HCT116 (cell line): ENCODE measurements around the gene SF3B4. TPM values are rescaled to one million over a fixed set of nuclear protein-coding genes. Genes with fewer than 3 reads are reported as not detected.

Experiments
- ATAC-seq: fragments of 200-7000 bp; cut with Tn5 transposase; 2 replicates; pipeline ENCODE4 v1.9.1; 2020; ENCODE audit warnings: mild to moderate bottlenecking, moderate library complexity
- BruUV-seq: library from RNA; stranded (reverse); fragments of 400-500 nt; replicated peaks from 2 replicates; lab custom pipeline; 2021; lab: Mats Ljungman, UMichigan
- CTCF ChIA-PET: fragments of 300-600 bp; sonication (Branson Sonifier 250); formaldehyde crosslinking; loops from one replicate; lab custom pipeline; 2021; ENCODE audit warnings: antibody characterized with exemption; lab: Charles Lee
- POLR2A ChIA-PET: fragments of 300-600, 350-600 bp; sonication (Branson Sonifier 250); formaldehyde crosslinking; loops from one replicate; lab custom pipeline; 2021; ENCODE audit warnings: antibody characterized with exemption; lab: Charles Lee
- RAD21 ChIA-PET, 2 experiments: fragments of 300-600 bp; sonication (Branson Sonifier 250); formaldehyde crosslinking; loops; one replicate each; lab custom pipeline; 2023; ENCODE audit warnings: low total read pairs in 2 of 2; ENCODE audit not compliant: uncharacterized antibody in 2 of 2, unreplicated experiment in 2 of 2, low non-redundant PET in 1 of 2; lab: Charles Lee
- DNase-seq: peaks from one replicate; pipeline ENCODE4 v3.0.0-alpha.2; 2010; ENCODE audit warnings: low read depth, low spot score
- H2AFZ ChIP-seq: fragments of 200-600 bp; shearing (Covaris generic), sonication (generic); 2 replicates; pipeline ENCODE4 v1.6.1; 2017; ENCODE audit warnings: low read depth, mixed run types, mixed read lengths, antibody characterized with exemption, low read length; ENCODE audit not compliant: poor library complexity, severe bottlenecking
- H3K27ac ChIP-seq: 2 replicates; pipeline ENCODE4 v1.5.1; 2012; ENCODE audit warnings: low read depth, low read length
- H3K27me3 ChIP-seq: fragments of 200-600 bp; sonication (generic); 2 replicates; pipeline ENCODE4 v1.6.1; 2016; ENCODE audit warnings: mixed run types, low read length, mixed read lengths; ENCODE audit not compliant: insufficient read depth
- H3K36me3 ChIP-seq, 2 experiments: fragments of 200-500 bp in 1 of 2; fragments of 200-600 bp in 1 of 2; sonication (Bioruptor generic) in 1 of 2; sonication (generic) in 1 of 2; 2 replicates each; pipeline versions ENCODE4 v1.5.1 to v1.6.1; 2014 to 2016; ENCODE audit warnings: low read length in 2 of 2, inconsistent platforms in 1 of 2, mixed read lengths in 1 of 2, mixed run types in 1 of 2; ENCODE audit not compliant: insufficient read depth in 2 of 2, control insufficient read depth in 1 of 2
- H3K4me1 ChIP-seq, 2 experiments: fragments of 200-600 bp in 1 of 2; sonication (generic) in 1 of 2; 2 replicates each; pipeline versions ENCODE4 v1.5.1 to v1.6.1; 2012 to 2017; ENCODE audit warnings: low read length in 2 of 2, inconsistent platforms in 1 of 2, mild to moderate bottlenecking in 1 of 2, mixed read lengths in 1 of 2, mixed run types in 1 of 2, moderate library complexity in 1 of 2; ENCODE audit not compliant: insufficient read depth in 2 of 2, control insufficient read depth in 1 of 2
- H3K4me2 ChIP-seq: fragments of 200-600 bp; sonication (generic); 2 replicates; pipeline ENCODE4 v1.6.1; 2017; ENCODE audit warnings: mixed run types, low read length, mixed read lengths
- H3K4me3 ChIP-seq, 2 experiments: fragments of 200-600 bp in 1 of 2; sonication (generic) in 1 of 2; replicated peaks in 1 of 2; 2 replicates each; pipeline ENCODE4 v1.5.1; 2011 to 2016; ENCODE audit warnings: low read length in 2 of 2, control low read depth in 1 of 2, low read depth in 1 of 2, mild to moderate bottlenecking in 1 of 2, mixed read lengths in 1 of 2, mixed run types in 1 of 2
- H3K79me2 ChIP-seq: fragments of 200-600 bp; sonication (generic); 2 replicates; pipeline ENCODE4 v1.6.1; 2017; ENCODE audit warnings: mild to moderate bottlenecking, mixed run types, low read length, moderate library complexity, mixed read lengths; ENCODE audit not compliant: insufficient read depth
- H3K9ac ChIP-seq: fragments of 200-600 bp; sonication (generic); 2 replicates; pipeline ENCODE4 v1.6.1; 2016; ENCODE audit warnings: low read length, mixed read lengths
- H3K9me2 ChIP-seq: fragments of 200-600 bp; sonication (generic), shearing (Covaris generic); 2 replicates; pipeline ENCODE4 v1.6.1; 2017; ENCODE audit warnings: mixed run types, mild to moderate bottlenecking, moderate library complexity; ENCODE audit not compliant: insufficient read depth
- H3K9me3 ChIP-seq, 2 experiments: fragments of 200-500 bp in 1 of 2; fragments of 200-600 bp in 1 of 2; sonication (Bioruptor generic) in 1 of 2; sonication (generic) in 1 of 2; 2 replicates each; pipeline ENCODE4 v1.6.1; 2014 to 2017; ENCODE audit warnings: low read length in 2 of 2, mixed read lengths in 2 of 2, inconsistent platforms in 1 of 2, low read depth in 1 of 2, mild to moderate bottlenecking in 1 of 2, mixed run types in 1 of 2, moderate library complexity in 1 of 2; ENCODE audit not compliant: control insufficient read depth in 1 of 2, insufficient read depth in 1 of 2
- H4K20me1 ChIP-seq: fragments of 200-600 bp; sonication (generic), shearing (Covaris generic); 2 replicates; pipeline ENCODE4 v1.6.1; 2017; ENCODE audit warnings: mixed run types, mild to moderate bottlenecking, moderate library complexity; ENCODE audit not compliant: insufficient read depth
- ATF3 ChIP-seq: IDR thresholded peaks from 2 replicates; pipeline ENCODE4 v1.6.1; 2012
- ELF1 ChIP-seq: IDR thresholded peaks from 2 replicates; pipeline ENCODE4 v1.6.1; 2012; ENCODE audit warnings: low read depth, borderline replicate concordance
- FOSL1 ChIP-seq: IDR thresholded peaks from 2 replicates; pipeline ENCODE4 v1.6.1; 2012; ENCODE audit warnings: low read depth
- JUND ChIP-seq: IDR thresholded peaks from 2 replicates; pipeline ENCODE4 v1.6.1; 2012
- MAX ChIP-seq: IDR thresholded peaks from 2 replicates; pipeline ENCODE4 v1.6.1; 2012
- POLR2A ChIP-seq: IDR thresholded peaks from 2 replicates; pipeline ENCODE4 v1.7.0; 2011; ENCODE audit warnings: borderline replicate concordance; ENCODE audit not compliant: insufficient read depth, insufficient read length; ENCODE audit errors: extremely low read depth
- POLR2AphosphoS5 ChIP-seq: IDR thresholded peaks from 2 replicates; pipeline ENCODE4 v1.6.1; 2011; ENCODE audit warnings: mild to moderate bottlenecking, low read depth, low read length, moderate library complexity
- SP1 ChIP-seq: IDR thresholded peaks from 2 replicates; pipeline ENCODE4 v1.6.1; 2012; ENCODE audit warnings: low read depth
- ZNF274 ChIP-seq: fragments of 200-500 bp; sonication (Bioruptor generic); IDR thresholded peaks from 2 replicates; pipeline ENCODE4 v1.6.1; 2014; ENCODE audit warnings: mild to moderate bottlenecking, low read depth, low read length, inconsistent platforms
- intact Hi-C: fragments of 100-400 bp; cut with micrococcal nuclease; formaldehyde crosslinking; loops from 2 replicates; pipeline ENCODE4 v1.10.0; 2022
- total RNA-seq: library from RNA; stranded (reverse); gene quantifications from one replicate; pipeline ENCODE4 v1.2.1, GENCODE V29; 2021; ENCODE audit not compliant: unreplicated experiment
- TF ChIP-seq, protein P1 (sequence below), 3 experiments: fragments of 200-600 bp in 1 of 3; sonication (generic) in 1 of 3; IDR thresholded peaks in 2 of 3; conservative IDR thresholded peaks in 1 of 3; 2 replicates each; pipeline ENCODE4 v1.5.1; 2012 to 2017; ENCODE audit warnings: low read depth in 2 of 3, low read length in 2 of 3, antibody characterized with exemption in 1 of 3, borderline replicate concordance in 1 of 3, control low read depth in 1 of 3, mild to moderate bottlenecking in 1 of 3, mixed read lengths in 1 of 3, mixed run types in 1 of 3, moderate library complexity in 1 of 3; ENCODE audit not compliant: insufficient read depth in 1 of 3

SF3B4 gene
- total RNA-seq, 1 experiment from 2014 or later = 88.5 TPM

- no peaks in the 10 kb centered on the region for H3K4me1 ChIP-seq
- ChIA-PET POLR2A (no interaction called here), CTCF (interaction anchor here (1.8 to 2.4 kb wide), 4 partner anchors 87 to 224 kb away, joined by 6 to 14 read pairs (median 8); no protein-coding TSS in a partner anchor), RAD21 (no interaction called here)
- H4K20me1 ChIP-seq = no peaks in the 10 kb centered on the region
- TF ChIP-seq ELF1 (no peak), MAX (no peak), SP1 (no peak), FOSL1 (no peak), JUND (no peak), POLR2AphosphoS5 (no peak), ATF3 (no peak), POLR2A (no peak), ZNF274 (no peak)
- TF ChIP-seq, protein P1, sequence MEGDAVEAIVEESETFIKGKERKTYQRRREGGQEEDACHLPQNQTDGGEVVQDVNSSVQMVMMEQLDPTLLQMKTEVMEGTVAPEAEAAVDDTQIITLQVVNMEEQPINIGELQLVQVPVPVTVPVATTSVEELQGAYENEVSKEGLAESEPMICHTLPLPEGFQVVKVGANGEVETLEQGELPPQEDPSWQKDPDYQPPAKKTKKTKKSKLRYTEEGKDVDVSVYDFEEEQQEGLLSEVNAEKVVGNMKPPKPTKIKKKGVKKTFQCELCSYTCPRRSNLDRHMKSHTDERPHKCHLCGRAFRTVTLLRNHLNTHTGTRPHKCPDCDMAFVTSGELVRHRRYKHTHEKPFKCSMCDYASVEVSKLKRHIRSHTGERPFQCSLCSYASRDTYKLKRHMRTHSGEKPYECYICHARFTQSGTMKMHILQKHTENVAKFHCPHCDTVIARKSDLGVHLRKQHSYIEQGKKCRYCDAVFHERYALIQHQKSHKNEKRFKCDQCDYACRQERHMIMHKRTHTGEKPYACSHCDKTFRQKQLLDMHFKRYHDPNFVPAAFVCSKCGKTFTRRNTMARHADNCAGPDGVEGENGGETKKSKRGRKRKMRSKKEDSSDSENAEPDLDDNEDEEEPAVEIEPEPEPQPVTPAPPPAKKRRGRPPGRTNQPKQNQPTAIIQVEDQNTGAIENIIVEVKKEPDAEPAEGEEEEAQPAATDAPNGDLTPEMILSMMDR (IDR thresholded peaks at IDR 0.05 in 2 of 3, conservative IDR thresholded peaks at IDR 0.05 in 1 of 3; ENCODE audit: borderline replicate concordance in 1 of 3, insufficient read depth in 1 of 3, low read depth in 2 of 3, low read length in 2 of 3) = no peak
- H3K27ac ChIP-seq = no peak overlapping the region
- no peaks in the 10 kb centered on the region for H3K9me3 ChIP-seq
- peaks cover 18 to 30% of the 10 kb centered on the region in 2 experiments; a peak in 3 of 4 replicates for H3K36me3 ChIP-seq
- H3K79me2 ChIP-seq = no peaks in the 10 kb centered on the region
- no peak for DNase-seq
- no peak overlapping the region for H2AFZ ChIP-seq
- BruUV-seq = no TSS peak
- no peak for ATAC-seq
- H3K27me3 ChIP-seq = no peaks in the 10 kb centered on the region
- no peak overlapping the region for H3K9ac ChIP-seq
- H3K4me3 ChIP-seq = no peak overlapping the region
- no peak overlapping the region for H3K4me2 ChIP-seq
- intact Hi-C loops = no loop called here
- no peaks in the 10 kb centered on the region for H3K9me2 ChIP-seq
Observed at GRCh38 chr1:149963358-149963757, 35.8 kb upstream of the SF3B4 start.
